ENCODE results near the gene FAM210B. TPM values are rescaled to one million over a fixed set of nuclear protein-coding genes. Genes with fewer than 3 reads are reported as not detected.

FAM210B gene
- total and polyA plus RNA-seq, 2 experiments from 2014 or later, result 15.4 to 16.2 TPM

GRCh38 chr20:56412473-56412790, 53.7 kb downstream of the FAM210B start:
- Histone ChIP-seq H3K27ac (ENCODE audit: low read depth) (no peak overlapping the region), H3K27me3 (ENCODE audit: insufficient read depth) (no peaks in the 10 kb centered on the region), H3K4me1 (ENCODE audit: insufficient read depth) (no peaks in the 10 kb centered on the region), H3F3A (replicated peaks; ENCODE audit: low read depth) (no peaks in the 10 kb centered on the region), H3K9me2 (ENCODE audit: insufficient read depth) (no peaks in the 10 kb centered on the region), H3K4me2 (no peak overlapping the region), H2AFZ (no peak overlapping the region), H3K36me3 (ENCODE audit: insufficient read depth) (no peaks in the 10 kb centered on the region), H3K79me2 (replicated peaks; ENCODE audit: insufficient read depth) (no peaks in the 10 kb centered on the region), H3K4me3 (no peak overlapping the region), H4K20me1 (replicated peaks; ENCODE audit: insufficient read depth) (no peaks in the 10 kb centered on the region)
- ATAC-seq (no peak), DNase-seq (ENCODE audit: low spot score) (no peak)
- no peaks in the 10 kb centered on the region for H3K9me3 Mint-ChIP-seq
- TF ChIP-seq EZH2phosphoT487 (IDR thresholded peaks at IDR 0.05; ENCODE audit: unreplicated experiment) (no peak), JUNB (IDR thresholded peaks at IDR 0.05; ENCODE audit: unreplicated experiment) (no peak), ETS1 (IDR thresholded peaks at IDR 0.05) (no peak), REST (IDR thresholded peaks at IDR 0.05; ENCODE audit: unreplicated experiment) (no peak), POLR2AphosphoS5 (IDR thresholded peaks at IDR 0.05; ENCODE audit: low read depth) (no peak), CREB1 (CRISPR knock-in tag; IDR thresholded peaks at IDR 0.05; ENCODE audit: low read depth) (no peak), STAT1 (IDR thresholded peaks at IDR 0.05; ENCODE audit: unreplicated experiment) (no peak)
- H3K4me3 Mint-ChIP-seq, result no peak overlapping the region
- no peaks in the 10 kb centered on the region for H3K27me3 Mint-ChIP-seq (ENCODE audit: insufficient read depth, low read depth, poor library complexity)
- H3K27ac Mint-ChIP-seq, result no peak overlapping the region
- H3K36me3 Mint-ChIP-seq (ENCODE audit: low read depth), result peaks cover 9% of the 10 kb centered on the region; the same call in 2 of the 3 replicates
- H3K4me1 Mint-ChIP-seq, result no peaks in the 10 kb centered on the region

GRCh38 chr20:56412949-56413348, 54.2 kb downstream of the FAM210B start:
- H3K27ac Mint-ChIP-seq, result no peak overlapping the region
- H3K27ac ChIP-seq (ENCODE audit: low read depth), result no peak overlapping the region
- TF ChIP-seq EZH2 (IDR thresholded peaks at IDR 0.05; ENCODE audit: low read depth, unreplicated experiment) (no peak), ZNF331 (CRISPR knock-in tag; IDR thresholded peaks at IDR 0.05; ENCODE audit: low read depth) (no peak), JUNB (IDR thresholded peaks at IDR 0.05; ENCODE audit: unreplicated experiment) (no peak), ETS1 (IDR thresholded peaks at IDR 0.05) (no peak), NANOG (IDR thresholded peaks at IDR 0.05; ENCODE audit: borderline replicate concordance) (no peak), CTCF (conservative IDR thresholded peaks at IDR 0.05; ENCODE audit: low read depth in 2 of 2) (no peak), POLR2AphosphoS5 (IDR thresholded peaks at IDR 0.05; ENCODE audit: low read depth) (no peak), ZNF114 (CRISPR knock-in tag; IDR thresholded peaks at IDR 0.05) (no peak), EZH2phosphoT487 (IDR thresholded peaks at IDR 0.05; ENCODE audit: unreplicated experiment) (no peak), REST (IDR thresholded peaks at IDR 0.05; ENCODE audit: unreplicated experiment) (no peak), CREB1 (CRISPR knock-in tag; IDR thresholded peaks at IDR 0.05; ENCODE audit: low read depth) (no peak), STAT1 (IDR thresholded peaks at IDR 0.05; ENCODE audit: unreplicated experiment) (no peak)

More at GRCh38 chr20:56412949-56413348, 54.2 kb downstream of the FAM210B start:
- no peaks in the 10 kb centered on the region for H3K4me1 ChIP-seq (ENCODE audit: insufficient read depth)
- no peaks in the 10 kb centered on the region for H3K27me3 Mint-ChIP-seq (ENCODE audit: insufficient read depth, low read depth, poor library complexity)
- no peaks in the 10 kb centered on the region for H3K36me3 ChIP-seq (ENCODE audit: insufficient read depth)
- no peaks in the 10 kb centered on the region for H3K79me2 ChIP-seq (replicated peaks; ENCODE audit: insufficient read depth)
- H3F3A ChIP-seq (replicated peaks; ENCODE audit: low read depth), result no peaks in the 10 kb centered on the region
- H3K4me1 Mint-ChIP-seq, result no peaks in the 10 kb centered on the region
- no peaks in the 10 kb centered on the region for H3K9me2 ChIP-seq (ENCODE audit: insufficient read depth)
- no peak overlapping the region for H3K4me2 ChIP-seq
- H3K4me3 Mint-ChIP-seq, result no peak overlapping the region
- H3K9me3 Mint-ChIP-seq, result no peaks in the 10 kb centered on the region
- no peak overlapping the region for H2AFZ ChIP-seq
- no peak overlapping the region for H3K4me3 ChIP-seq
- no peaks in the 10 kb centered on the region for H3K27me3 ChIP-seq (ENCODE audit: insufficient read depth)
- DNase-seq (ENCODE audit: low spot score) (no peak), ATAC-seq (no peak)
- H4K20me1 ChIP-seq (replicated peaks; ENCODE audit: insufficient read depth), result no peaks in the 10 kb centered on the region
- H3K36me3 Mint-ChIP-seq (ENCODE audit: low read depth), result peaks cover 4% of the 10 kb centered on the region; the same call in 1 of the 3 replicates
